ENCODE results near the gene GHRHR.

The GHRHR gene

DNA sequence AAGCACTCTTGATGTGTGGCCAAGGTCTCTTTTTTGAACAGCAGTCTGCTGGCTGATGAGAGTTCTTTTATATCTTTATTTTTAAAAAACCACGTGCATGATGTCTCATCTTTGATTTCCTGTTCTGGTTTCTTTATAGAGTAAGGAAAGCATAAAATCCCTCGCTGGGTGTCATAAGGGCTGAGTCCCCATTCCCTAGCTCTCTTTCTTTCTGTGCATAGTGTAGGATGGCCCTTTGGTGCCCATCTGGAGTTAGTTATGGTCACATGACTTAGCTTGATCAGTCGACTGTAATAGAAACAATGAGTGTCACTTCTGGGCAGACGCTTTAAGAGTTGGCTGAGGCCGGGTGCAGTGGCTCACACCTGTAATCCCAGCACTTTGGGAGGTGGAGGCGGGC lies 38.5 kb downstream of the GHRHR start:
- no peak overlapping the region for H3K27ac ChIP-seq (ENCODE audit: low read length)
- H3K4me1 ChIP-seq (ENCODE audit: insufficient read depth, low read length), result no peaks in the 10 kb centered on the region

DNA sequence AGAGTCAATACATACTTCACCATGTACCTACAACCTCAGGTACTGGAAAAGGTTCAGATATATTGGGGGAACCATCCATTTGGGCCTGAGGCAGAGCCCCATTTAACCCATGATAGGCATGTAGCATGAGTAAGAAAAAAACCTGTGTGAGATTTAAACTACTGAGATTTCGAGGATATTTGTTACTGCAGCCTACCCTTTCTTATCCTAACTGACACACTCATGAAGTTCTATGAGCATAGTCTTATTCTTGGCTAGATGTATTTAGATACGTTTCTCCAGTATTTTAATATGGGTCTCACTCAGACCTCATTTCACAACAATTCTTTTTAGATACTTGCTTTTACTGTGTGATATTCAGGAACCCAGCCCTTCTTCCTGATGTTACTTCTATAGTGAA lies 39.3 kb downstream of the GHRHR start:
- no peak overlapping the region for H3K9ac ChIP-seq (ENCODE audit: low read depth, low read length)
- no peaks in the 10 kb centered on the region for H3K27me3 ChIP-seq (ENCODE audit: insufficient read depth, low read length)
- H3K4me1 ChIP-seq (ENCODE audit: insufficient read depth, low read length), result no peaks in the 10 kb centered on the region
- no peak overlapping the region for H3K4me3 ChIP-seq (ENCODE audit: low read length)
- H3K36me3 ChIP-seq (ENCODE audit: insufficient read depth, low read depth, low read length), result no peaks in the 10 kb centered on the region
- no peaks in the 10 kb centered on the region for H3K9me3 ChIP-seq (ENCODE audit: insufficient read depth, low read depth, low read length)
- no peak overlapping the region for H3K27ac ChIP-seq (ENCODE audit: low read length)

More for the DNA sequence above, 38.5 kb downstream of the GHRHR start:
- Histone ChIP-seq H3K36me3 (ENCODE audit: insufficient read depth, low read depth, low read length) (no peaks in the 10 kb centered on the region), H3K9ac (ENCODE audit: low read depth, low read length) (no peak overlapping the region), H3K27me3 (ENCODE audit: insufficient read depth, low read length) (no peaks in the 10 kb centered on the region), H3K9me3 (ENCODE audit: insufficient read depth, low read depth, low read length) (no peaks in the 10 kb centered on the region), H3K4me3 (ENCODE audit: low read length) (no peak overlapping the region)

DNA sequence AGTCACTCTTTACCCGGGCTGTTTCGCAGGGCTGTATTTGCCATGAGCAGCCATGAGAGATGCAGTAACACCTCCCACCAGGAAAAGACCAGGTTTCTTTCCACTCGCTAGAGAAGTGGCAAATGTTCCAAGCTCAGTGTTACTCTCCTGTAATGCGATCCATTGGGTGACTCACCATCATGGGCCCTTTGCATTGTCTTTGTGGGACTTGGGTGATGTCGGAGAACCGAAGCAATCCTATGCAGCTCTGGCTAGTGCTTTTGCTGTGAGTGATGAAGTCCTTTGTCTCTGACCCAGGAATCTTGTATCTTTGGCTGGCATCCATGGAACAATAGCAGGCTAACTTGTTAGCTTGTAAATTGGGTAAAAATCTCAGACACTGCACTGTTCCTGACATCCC lies 40.0 kb downstream of the GHRHR start:
- no peak overlapping the region for H3K27ac ChIP-seq (ENCODE audit: low read length)

DNA sequence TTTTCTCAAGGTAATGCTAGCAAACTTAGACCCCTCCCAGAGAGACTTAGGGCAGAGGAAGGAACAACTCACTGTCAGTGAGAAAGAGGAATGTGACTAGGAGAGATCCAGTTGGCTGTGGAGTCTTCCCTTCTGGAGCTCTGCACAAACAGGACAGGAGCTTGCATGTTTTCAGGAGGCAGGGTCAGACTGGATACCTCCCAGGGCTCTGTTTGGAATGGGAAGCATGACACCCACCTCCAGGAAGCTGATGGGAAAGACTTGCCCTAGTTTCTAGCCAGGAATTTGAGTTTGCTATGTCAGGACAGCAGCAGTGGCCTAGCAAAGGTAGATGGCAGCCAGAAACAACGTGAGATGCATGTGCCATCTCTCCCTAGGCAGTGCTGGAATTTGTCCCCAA lies 40.6 kb downstream of the GHRHR start:
- Histone ChIP-seq H3K27me3 (ENCODE audit: insufficient read depth, low read length) (no peaks in the 10 kb centered on the region), H3K27ac (ENCODE audit: low read length) (no peak overlapping the region), H3K4me3 (ENCODE audit: low read length) (no peak overlapping the region), H3K4me1 (ENCODE audit: insufficient read depth, low read length) (no peaks in the 10 kb centered on the region), H3K36me3 (ENCODE audit: insufficient read depth, low read depth, low read length) (no peaks in the 10 kb centered on the region), H3K9me3 (ENCODE audit: insufficient read depth, low read depth, low read length) (no peaks in the 10 kb centered on the region), H3K9ac (ENCODE audit: low read depth, low read length) (no peak overlapping the region)

More for the DNA sequence above, 40.0 kb downstream of the GHRHR start:
- Histone ChIP-seq H3K36me3 (ENCODE audit: insufficient read depth, low read depth, low read length) (no peaks in the 10 kb centered on the region), H3K4me3 (ENCODE audit: low read length) (no peak overlapping the region), H3K9ac (ENCODE audit: low read depth, low read length) (no peak overlapping the region), H3K4me1 (ENCODE audit: insufficient read depth, low read length) (no peaks in the 10 kb centered on the region), H3K27me3 (ENCODE audit: insufficient read depth, low read length) (no peaks in the 10 kb centered on the region), H3K9me3 (ENCODE audit: insufficient read depth, low read depth, low read length) (no peaks in the 10 kb centered on the region)

DNA sequence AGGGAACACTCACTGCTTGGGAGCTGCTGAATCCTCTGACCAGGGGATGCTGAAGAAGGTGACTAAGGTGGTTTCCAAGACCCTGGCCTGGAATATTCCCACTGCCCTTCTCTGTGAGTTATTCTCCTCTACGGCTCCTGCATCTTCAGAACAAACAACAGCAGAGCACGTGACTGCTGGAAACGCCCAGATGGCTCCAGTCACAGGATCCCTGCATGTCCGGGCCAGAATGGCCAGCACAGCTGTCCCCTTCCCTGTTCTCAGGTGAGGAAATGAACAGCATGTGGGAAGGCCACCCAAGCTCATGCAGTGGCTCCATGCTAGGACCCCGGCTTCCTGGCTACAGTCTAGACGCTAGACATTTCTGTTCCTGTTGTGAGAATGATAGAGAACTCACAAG lies 43.1 kb downstream of the GHRHR start:
- H3K9ac ChIP-seq (ENCODE audit: low read depth, low read length), result no peak overlapping the region
- H3K27ac ChIP-seq (ENCODE audit: low read length), result no peak overlapping the region
- no peaks in the 10 kb centered on the region for H3K4me1 ChIP-seq (ENCODE audit: insufficient read depth, low read length)
- H3K27me3 ChIP-seq (ENCODE audit: insufficient read depth, low read length), result no peaks in the 10 kb centered on the region
- H3K36me3 ChIP-seq (ENCODE audit: insufficient read depth, low read depth, low read length), result no peaks in the 10 kb centered on the region
- peaks cover 6% of the 10 kb centered on the region; the same call in 1 of the 2 replicates for H3K9me3 ChIP-seq (ENCODE audit: insufficient read depth, low read depth, low read length)
- H3K4me3 ChIP-seq (ENCODE audit: low read length), result no peak overlapping the region

DNA sequence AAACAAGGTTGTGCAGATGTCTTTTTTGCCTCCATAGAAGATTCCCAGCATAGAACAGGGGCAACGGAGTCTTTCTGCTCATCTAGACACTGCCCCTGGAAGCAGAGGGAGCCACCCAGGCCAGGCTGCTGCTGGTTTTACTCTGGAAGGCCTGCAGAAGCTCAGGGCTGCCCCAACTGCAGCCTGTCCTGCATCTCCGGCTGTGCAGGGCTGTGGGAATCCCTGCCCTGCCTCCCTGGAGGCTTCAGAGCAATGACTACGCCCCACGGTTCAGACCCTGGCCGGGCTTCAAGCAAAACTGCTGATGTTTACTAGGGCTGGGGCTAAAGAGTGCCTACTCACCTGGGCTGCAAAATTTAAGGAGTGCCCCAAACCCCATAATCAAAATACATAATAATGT lies 43.9 kb downstream of the GHRHR start:
- H3K27me3 ChIP-seq (ENCODE audit: insufficient read depth, low read length), result no peaks in the 10 kb centered on the region
- no peak overlapping the region for H3K27ac ChIP-seq (ENCODE audit: low read length)
- H3K9me3 ChIP-seq (ENCODE audit: insufficient read depth, low read depth, low read length), result peaks cover 6% of the 10 kb centered on the region; the same call in 1 of the 2 replicates
- no peaks in the 10 kb centered on the region for H3K4me1 ChIP-seq (ENCODE audit: insufficient read depth, low read length)
- H3K4me3 ChIP-seq (ENCODE audit: low read length), result no peak overlapping the region
- no peak overlapping the region for H3K9ac ChIP-seq (ENCODE audit: low read depth, low read length)
- no peaks in the 10 kb centered on the region for H3K36me3 ChIP-seq (ENCODE audit: insufficient read depth, low read depth, low read length)

DNA sequence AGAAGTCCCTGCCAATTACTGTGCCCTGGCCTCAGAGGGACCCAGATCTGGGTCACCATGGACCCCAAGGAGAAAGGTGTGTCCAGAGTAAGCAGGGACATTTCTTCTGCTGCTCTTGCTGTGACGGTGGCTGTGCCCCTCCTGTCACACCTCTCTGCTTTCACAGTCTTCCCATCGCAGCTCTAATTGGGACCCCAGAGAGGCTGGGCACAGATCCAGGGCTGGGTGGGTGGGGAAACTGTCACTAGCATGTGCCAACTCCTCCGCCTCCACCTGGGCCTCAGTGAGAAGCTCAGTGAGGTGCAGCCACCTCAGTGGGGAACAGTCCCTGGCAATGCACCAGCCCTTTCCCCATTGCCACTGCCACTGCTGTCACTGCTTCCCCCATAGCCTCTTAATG lies 51.1 kb downstream of the GHRHR start:
- Histone ChIP-seq H3K27ac (ENCODE audit: low read length) (no peak overlapping the region), H3K4me1 (ENCODE audit: insufficient read depth, low read length) (peaks cover 4% of the 10 kb centered on the region; the same call in 1 of the 2 replicates), H3K9ac (ENCODE audit: low read depth, low read length) (no peak overlapping the region), H3K9me3 (ENCODE audit: insufficient read depth, low read depth, low read length) (peaks cover 6% of the 10 kb centered on the region; the same call in 1 of the 2 replicates), H3K4me3 (ENCODE audit: low read length) (no peak overlapping the region), H3K27me3 (ENCODE audit: insufficient read depth, low read length) (no peaks in the 10 kb centered on the region), H3K36me3 (ENCODE audit: insufficient read depth, low read depth, low read length) (no peaks in the 10 kb centered on the region)

DNA sequence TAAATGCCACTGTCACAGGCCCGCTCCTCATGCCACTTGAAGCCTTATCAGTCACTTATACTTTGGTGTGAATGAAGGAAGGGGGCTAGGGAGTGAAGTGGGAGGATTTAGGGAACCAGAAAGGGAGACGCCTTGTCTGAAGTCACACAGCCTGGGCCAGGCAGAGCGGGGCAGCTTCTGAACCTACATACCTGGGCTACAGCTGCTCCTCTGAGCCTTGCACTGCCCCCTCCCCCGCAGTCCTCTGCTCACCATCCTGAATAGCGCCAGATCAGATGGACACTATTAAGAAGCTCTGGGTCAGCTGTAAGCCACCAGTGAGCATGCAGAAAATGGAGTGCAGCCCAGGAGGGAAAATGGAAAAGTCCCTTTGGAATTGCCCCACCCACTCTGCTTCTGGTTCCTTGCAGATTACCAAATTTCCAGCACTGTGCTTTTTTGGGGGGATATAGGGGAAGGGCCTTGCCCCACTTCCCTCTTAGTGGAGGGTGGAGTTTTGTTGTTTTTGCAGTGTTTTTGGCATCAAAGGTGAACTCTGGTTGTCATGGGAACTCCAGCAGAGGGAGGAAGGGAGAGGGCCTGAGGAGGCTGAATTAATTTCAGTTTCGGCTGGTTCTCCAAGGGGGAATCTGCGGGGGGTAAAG lies 53.4 kb downstream of the GHRHR start:
- Histone ChIP-seq H3K27me3 (ENCODE audit: insufficient read depth, low read length) (no peaks in the 10 kb centered on the region), H3K36me3 (ENCODE audit: insufficient read depth, low read depth, low read length) (no peaks in the 10 kb centered on the region), H3K9me3 (ENCODE audit: insufficient read depth, low read depth, low read length) (no peaks in the 10 kb centered on the region), H3K4me1 (ENCODE audit: insufficient read depth, low read length) (peaks cover 16% of the 10 kb centered on the region; the same call in 1 of the 2 replicates), H3K4me3 (ENCODE audit: low read length) (no peak overlapping the region), H3K9ac (ENCODE audit: low read depth, low read length) (no peak overlapping the region), H3K27ac (ENCODE audit: low read length) (no peak overlapping the region)

DNA sequence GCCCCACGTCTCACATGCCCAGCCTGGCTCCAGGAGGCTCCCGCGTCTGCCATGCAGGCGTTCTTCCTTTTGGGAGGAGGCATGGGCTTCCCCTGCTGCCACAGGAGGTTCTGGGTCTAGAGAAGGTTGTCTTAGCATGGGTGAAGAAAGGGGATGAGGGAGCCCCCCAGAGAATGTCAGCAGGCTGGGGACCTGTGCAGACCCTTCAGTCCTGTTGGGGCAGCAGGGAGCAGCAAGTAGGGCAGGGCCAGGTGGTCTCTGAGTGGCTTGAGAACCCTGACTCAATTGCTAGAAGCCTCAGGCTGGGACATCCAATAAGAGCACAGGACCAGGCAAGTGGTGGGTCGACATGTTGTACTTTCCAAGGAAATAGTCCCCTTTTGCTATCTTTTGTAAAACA lies 54.0 kb downstream of the GHRHR start:
- Histone ChIP-seq H3K4me3 (ENCODE audit: low read length) (no peak overlapping the region), H3K27me3 (ENCODE audit: insufficient read depth, low read length) (no peaks in the 10 kb centered on the region), H3K4me1 (ENCODE audit: insufficient read depth, low read length) (peaks cover 16% of the 10 kb centered on the region; the same call in 1 of the 2 replicates), H3K9me3 (ENCODE audit: insufficient read depth, low read depth, low read length) (no peaks in the 10 kb centered on the region), H3K27ac (ENCODE audit: low read length) (no peak overlapping the region), H3K9ac (ENCODE audit: low read depth, low read length) (no peak overlapping the region), H3K36me3 (ENCODE audit: insufficient read depth, low read depth, low read length) (no peaks in the 10 kb centered on the region)

DNA sequence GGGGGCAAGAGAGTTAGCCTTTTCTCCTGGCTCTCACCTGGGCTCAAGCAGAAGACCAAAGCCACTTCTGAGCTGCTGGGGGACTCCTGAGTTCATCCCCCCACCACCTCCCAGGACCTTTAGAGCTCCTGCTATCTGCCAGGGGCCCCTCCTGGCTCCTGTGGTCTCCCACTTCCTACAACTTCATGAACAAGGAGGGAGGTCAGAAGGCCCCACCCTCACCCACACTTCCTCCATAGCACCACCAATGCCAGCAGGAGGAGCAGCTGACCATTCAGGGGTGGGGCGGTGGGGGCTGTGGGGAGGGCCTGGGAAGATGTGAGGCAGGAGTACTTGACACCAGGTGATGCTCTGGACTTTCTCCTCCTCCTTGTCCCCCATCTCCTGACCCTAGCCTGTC lies 55.8 kb downstream of the GHRHR start:
- Histone ChIP-seq H3K4me3 (ENCODE audit: low read length) (no peak overlapping the region), H3K9ac (ENCODE audit: low read depth, low read length) (no peak overlapping the region), H3K27me3 (ENCODE audit: insufficient read depth, low read length) (no peaks in the 10 kb centered on the region), H3K9me3 (ENCODE audit: insufficient read depth, low read depth, low read length) (no peaks in the 10 kb centered on the region), H3K27ac (ENCODE audit: low read length) (no peak overlapping the region), H3K4me1 (ENCODE audit: insufficient read depth, low read length) (peaks cover 16% of the 10 kb centered on the region; the same call in 1 of the 2 replicates), H3K36me3 (ENCODE audit: insufficient read depth, low read depth, low read length) (no peaks in the 10 kb centered on the region)

DNA sequence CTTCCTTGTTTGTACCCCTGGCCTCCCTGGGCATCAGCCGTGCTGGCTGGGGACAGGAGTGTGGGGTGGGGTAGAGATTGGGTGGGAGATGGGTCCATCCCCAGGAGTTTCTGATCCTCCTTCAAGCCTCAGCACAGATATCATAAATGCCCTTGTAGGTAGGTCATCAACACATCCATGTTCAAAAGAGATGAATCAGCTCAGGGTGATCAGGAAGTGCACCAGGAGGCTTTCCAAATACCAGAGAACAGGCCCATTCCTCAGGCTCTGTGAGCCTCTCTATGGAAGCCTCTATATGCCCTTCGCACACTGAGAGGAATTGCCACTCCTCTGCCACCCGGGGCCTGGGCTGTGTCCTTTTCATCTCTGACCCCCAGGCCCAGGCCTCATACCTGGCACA lies 56.4 kb downstream of the GHRHR start:
- Histone ChIP-seq H3K9me3 (ENCODE audit: insufficient read depth, low read depth, low read length) (no peaks in the 10 kb centered on the region), H3K4me3 (ENCODE audit: low read length) (no peak overlapping the region), H3K27me3 (ENCODE audit: insufficient read depth, low read length) (no peaks in the 10 kb centered on the region; the same call in 1 of the 2 replicates), H3K36me3 (ENCODE audit: insufficient read depth, low read depth, low read length) (no peaks in the 10 kb centered on the region), H3K9ac (ENCODE audit: low read depth, low read length) (no peak overlapping the region), H3K4me1 (ENCODE audit: insufficient read depth, low read length) (peaks cover 16% of the 10 kb centered on the region; the same call in 1 of the 2 replicates), H3K27ac (ENCODE audit: low read length) (no peak overlapping the region)

DNA sequence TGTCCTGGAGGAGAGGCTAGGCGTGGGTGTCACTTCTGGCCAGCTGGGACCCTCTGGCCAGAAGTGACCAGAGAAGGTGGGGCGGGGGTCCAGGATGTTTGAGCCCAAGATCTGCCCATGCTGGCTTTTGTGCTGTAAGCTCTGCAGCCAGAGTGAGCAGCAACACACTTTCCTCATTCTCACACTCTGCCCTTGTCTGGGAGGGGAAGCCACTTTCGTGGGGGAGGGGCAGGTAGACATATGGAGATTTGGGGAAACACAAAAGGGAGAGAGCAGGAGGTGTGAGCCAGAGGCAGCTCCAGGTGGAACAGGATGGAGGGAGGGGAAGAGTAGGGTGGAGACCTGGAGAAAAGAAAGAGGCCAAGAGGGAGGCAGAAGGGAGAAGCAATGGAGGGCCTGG lies 56.9 kb downstream of the GHRHR start:
- H3K27ac ChIP-seq (ENCODE audit: low read length), result no peak overlapping the region
- no peaks in the 10 kb centered on the region for H3K36me3 ChIP-seq (ENCODE audit: insufficient read depth, low read depth, low read length)
- peaks cover 16% of the 10 kb centered on the region; the same call in 1 of the 2 replicates for H3K4me1 ChIP-seq (ENCODE audit: insufficient read depth, low read length)
- H3K4me3 ChIP-seq (ENCODE audit: low read length), result no peak overlapping the region
- H3K9ac ChIP-seq (ENCODE audit: low read depth, low read length), result no peak overlapping the region
- H3K9me3 ChIP-seq (ENCODE audit: insufficient read depth, low read depth, low read length), result no peaks in the 10 kb centered on the region
- H3K27me3 ChIP-seq (ENCODE audit: insufficient read depth, low read length), result no peaks in the 10 kb centered on the region; the same call in 1 of the 2 replicates
